Activated T-cell treated with anti-CD3 and anti-CD28 coated beads for 48 hours (primary cell): ENCODE measurements around the gene BLACAT1.
"Not testable (repeated sequence)": the region's sequence is repeated elsewhere in the genome, so short reads cannot be mapped to it uniquely, and the experiment has no call there.

Experiments
- DNase-seq: peaks from one replicate; pipeline ENCODE4 v3.0.0-alpha.2; 2020; ENCODE audit warnings: low read depth

The BLACAT1 gene

GRCh38 chr1:205417870-205418635, 37.8 kb downstream of the BLACAT1 start:
- DNase-seq: no peak

DNA sequence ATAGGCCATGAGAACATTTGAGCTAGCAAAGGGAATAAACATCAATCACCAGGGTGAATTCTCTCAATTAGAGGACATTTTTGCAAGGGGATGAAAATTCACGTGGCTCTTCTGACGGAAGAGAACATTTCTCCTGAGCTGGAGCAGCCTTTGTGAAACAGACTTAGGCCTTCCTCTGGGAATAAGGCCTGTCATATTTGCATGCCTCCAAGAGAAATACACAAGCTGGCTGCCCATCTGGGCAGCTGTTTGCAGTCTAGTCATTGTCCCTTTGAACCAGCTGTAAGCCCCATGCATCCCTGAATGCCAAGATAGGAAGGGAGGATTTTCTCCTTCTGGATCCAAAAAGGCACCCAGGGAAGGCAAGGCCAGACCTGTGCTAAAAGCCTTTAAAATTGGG, 39.5 kb downstream of the BLACAT1 start:
- DNase-seq: no peak

DNA sequence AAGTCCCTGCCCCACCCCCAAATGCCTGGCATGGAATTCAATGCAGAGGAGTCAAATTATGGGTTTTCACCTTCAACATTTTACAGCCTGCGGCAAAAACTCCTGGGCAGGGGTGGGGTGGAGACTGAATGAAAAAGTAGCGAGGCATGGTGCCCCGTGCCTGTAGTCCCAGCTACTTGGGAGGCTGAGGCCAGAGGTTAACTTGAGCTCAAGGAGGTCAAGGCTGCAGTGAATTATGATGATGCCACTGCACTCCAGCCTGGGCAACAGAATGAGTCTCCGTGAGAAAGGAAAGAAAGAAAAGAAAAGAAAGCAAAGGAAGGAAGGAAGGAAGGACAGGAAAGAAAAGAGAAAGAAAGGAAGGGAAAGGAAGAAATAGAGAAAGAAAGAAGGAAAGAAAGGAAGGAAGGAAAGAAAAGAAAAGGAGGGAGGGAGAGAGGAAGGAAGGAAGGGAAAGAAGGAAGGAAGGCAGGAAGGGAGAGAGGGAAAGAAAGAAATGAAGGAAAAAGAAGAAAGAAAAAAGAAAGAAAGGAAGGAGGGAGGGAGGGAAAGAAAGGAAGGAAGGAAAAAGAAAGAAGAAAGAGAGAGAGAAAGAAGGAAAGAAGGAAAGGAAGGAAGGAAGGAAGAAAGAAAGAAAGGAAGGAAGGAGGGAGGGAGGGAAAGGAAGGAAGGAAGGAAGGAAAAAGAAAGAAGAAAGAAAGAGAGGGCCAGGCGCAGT, 45.1 kb downstream of the BLACAT1 start:
- DNase-seq: no peak

DNA sequence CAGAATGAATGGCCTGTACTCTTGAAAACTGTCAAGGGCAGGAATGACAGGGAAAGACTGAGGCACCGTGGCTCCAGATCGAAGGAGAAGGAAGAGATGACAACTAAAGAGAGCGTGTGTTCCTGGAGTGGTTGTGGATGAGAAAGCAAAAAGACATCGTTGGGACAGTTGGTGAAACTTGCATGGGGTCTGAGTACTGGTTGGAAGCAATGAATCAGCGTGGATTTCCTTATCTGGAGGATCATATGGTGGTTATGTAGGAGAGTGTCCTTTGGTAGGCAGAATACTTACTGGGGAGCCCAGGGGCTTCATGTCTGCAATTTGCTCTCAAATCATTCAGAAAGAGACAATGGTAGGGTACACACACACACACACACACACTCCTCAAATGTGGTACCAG, 47.9 kb downstream of the BLACAT1 start:
- DNase-seq: no peak

GRCh38 chr1:205406252-205406651, 49.6 kb downstream of the BLACAT1 start:
- DNase-seq: not testable (repeated sequence)
